Activated naive CD4-positive, alpha-beta T cell treated with anti-CD3 and anti-CD28 coated beads, Interleukin-2, amount 10 ng/mL, durations not matched to agents 7 days and 5 days (primary cell): ENCODE results near the gene CABP4.

Source experiments
- CTCF ChIA-PET: fragments of 350-600 bp; sonication (Branson Sonifier 250); formaldehyde crosslinking; loops from one replicate; lab custom pipeline; 2021; ENCODE audit warnings: antibody characterized with exemption; lab: Charles Lee
- DNase-seq: peaks from one replicate; pipeline ENCODE4 v3.0.0-alpha.2; 2020
- H3K27ac Mint-ChIP-seq: one replicate; pipeline ENCODE4 v1.8.0; 2021; ENCODE audit warnings: mild to moderate bottlenecking, moderate library complexity, mixed read lengths
- H3K27me3 Mint-ChIP-seq: one replicate; pipeline ENCODE4 v1.8.0; 2021; ENCODE audit warnings: mild to moderate bottlenecking, mixed read lengths
- H3K36me3 Mint-ChIP-seq: one replicate; pipeline ENCODE4 v1.8.0; 2021; ENCODE audit warnings: mixed read lengths
- H3K4me1 Mint-ChIP-seq: one replicate; pipeline ENCODE4 v1.8.0; 2021; ENCODE audit warnings: mixed read lengths
- H3K4me3 Mint-ChIP-seq: one replicate; pipeline ENCODE4 v1.8.0; 2021; ENCODE audit warnings: mild to moderate bottlenecking, moderate library complexity, mixed read lengths
- H3K9me3 Mint-ChIP-seq: one replicate; pipeline ENCODE4 v1.8.0; 2021; ENCODE audit warnings: mixed read lengths

Gene CABP4

GRCh38 chr11:67413266-67413849, 41.8 kb upstream of the CABP4 start:
- no peak for DNase-seq
- CTCF ChIA-PET = interaction anchor here (1.1 to 1.8 kb wide), 2 partner anchors 9 to 31 kb away, joined by 3 to 5 read pairs; partner anchors contain the start of gene TBC1D10C
- H3K9me3 Mint-ChIP-seq = no peaks in the 10 kb centered on the region
- H3K27ac Mint-ChIP-seq = peak overlapping the region; percentile 28
- H3K27me3 Mint-ChIP-seq = peaks cover 39% of the 10 kb centered on the region
- peaks cover 25% of the 10 kb centered on the region for H3K36me3 Mint-ChIP-seq
- H3K4me1 Mint-ChIP-seq = peaks cover 82% of the 10 kb centered on the region
- no peak overlapping the region for H3K4me3 Mint-ChIP-seq

DNA sequence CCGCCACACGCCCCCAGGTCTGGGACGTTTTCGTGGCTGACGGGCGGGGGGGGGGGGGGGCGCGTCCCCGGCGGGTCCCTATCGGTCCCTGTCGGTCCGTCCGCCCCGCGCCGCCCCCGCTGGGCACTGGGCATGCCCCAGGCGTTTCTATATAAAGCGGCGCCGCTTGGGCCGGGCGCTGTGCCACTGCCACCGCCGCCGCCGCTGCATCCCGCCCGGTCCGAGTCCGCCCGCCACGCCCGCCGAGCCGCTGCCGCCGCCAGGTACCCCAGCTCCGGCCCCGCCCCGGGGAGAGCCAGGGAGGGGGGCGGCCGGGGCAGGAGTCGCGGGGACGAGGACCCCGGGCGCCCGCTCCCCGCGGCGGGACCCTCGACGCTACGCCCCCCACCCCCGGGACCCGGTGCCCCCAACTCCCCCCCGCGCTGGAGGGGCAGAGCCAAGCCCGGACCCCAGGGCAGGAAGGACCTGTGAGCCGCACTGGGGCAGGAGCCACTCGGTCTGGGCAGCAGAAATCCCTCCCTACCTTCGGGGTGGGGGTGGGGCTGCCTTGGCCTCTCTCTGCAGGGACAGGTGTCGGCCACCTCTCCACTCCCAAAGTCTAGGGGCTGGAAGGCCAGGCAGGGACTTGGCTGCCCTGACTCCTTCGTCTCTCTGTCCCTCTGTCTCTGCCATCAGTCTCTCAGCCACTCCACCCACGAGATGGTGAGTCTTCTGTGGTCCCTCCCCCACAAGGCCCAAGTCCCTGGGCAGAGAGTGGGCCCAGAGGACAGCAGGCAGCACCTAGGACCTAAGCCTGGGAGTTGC, 39.5 kb upstream of the CABP4 start, which contains the start of gene CARNS1:
CARNS1 (plus strand) TSS at position 178 of the 804 bp plus-strand sequence; CDS start at position 700, 522 bp downstream.
- Mint-ChIP-seq H3K27ac (peak within 1 kb of the TSS; percentile 88), H3K4me1 (peaks cover 82% of the 10 kb centered on the region), H3K9me3 (no peaks in the 10 kb centered on the region), H3K27me3 (peaks cover 54% of the 10 kb centered on the region), H3K36me3 (peaks cover 7% of the 10 kb centered on the region), H3K4me3 (peak within 1 kb of the TSS; percentile 59)
- CTCF ChIA-PET = no interaction called here
- DNase-seq = no peak

DNA sequence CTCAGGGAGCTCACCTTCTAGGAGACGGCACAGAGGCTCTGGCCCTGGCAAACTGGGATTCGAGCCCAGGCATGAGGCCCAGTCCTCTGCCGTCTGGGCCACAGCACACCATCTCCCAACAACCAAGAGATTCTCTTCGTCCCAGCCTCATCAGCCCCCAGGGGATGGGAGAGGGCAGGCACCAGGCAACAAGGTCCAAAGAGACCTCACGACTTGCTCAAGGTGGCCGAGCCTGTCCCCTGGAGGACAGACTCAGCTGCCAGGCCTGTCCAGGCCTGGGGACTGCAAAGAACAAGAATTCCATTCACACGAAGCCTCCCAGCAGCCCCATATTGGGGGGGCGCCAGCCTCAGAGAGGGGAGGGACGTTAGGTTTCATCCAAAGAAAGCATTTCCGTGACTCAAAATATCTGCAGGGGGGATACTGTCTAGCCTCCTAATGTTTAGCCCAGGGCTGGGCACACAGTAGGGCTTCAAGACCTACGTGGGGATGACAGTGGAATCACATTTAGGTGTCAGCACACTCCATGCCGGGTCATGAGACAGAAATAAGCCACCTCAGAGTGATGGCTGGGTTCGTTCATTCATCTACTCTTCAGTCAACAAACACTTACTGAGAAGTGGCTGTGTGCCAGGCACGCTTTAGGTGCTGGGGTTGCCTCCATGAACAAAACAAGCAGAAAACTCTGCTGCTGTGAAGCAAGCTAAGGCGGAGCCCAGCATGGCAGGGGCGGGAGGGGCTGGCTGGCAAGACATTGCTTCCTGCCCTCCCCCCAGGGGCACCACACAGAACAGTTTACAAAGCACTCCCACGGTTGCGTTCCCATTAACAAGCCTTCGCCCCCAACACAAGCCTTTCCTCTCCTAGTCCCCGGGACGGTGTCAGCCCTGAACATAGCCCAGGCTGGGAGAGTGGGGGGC, 38.5 kb upstream of the CABP4 start:
- CTCF ChIA-PET = no interaction called here
- DNase-seq = peak; percentile 75
- Mint-ChIP-seq H3K27ac (peak overlapping the region; percentile 88), H3K4me1 (peaks cover 77% of the 10 kb centered on the region), H3K9me3 (no peaks in the 10 kb centered on the region), H3K4me3 (peak overlapping the region; percentile 58), H3K27me3 (peaks cover 57% of the 10 kb centered on the region), H3K36me3 (peaks cover 4% of the 10 kb centered on the region)

GRCh38 chr11:67417425-67417824, 37.7 kb upstream of the CABP4 start:
- Mint-ChIP-seq H3K9me3 (no peaks in the 10 kb centered on the region), H3K4me1 (peaks cover 69% of the 10 kb centered on the region), H3K4me3 (no peak overlapping the region), H3K27me3 (peaks cover 57% of the 10 kb centered on the region), H3K36me3 (peaks cover 4% of the 10 kb centered on the region), H3K27ac (no peak overlapping the region)
- CTCF ChIA-PET = interaction anchor here (1.1 kb wide), 1 partner anchor 16 kb away, joined by 6 read pairs; the partner anchor contains the start of gene PPP1CA
- DNase-seq = no peak

DNA sequence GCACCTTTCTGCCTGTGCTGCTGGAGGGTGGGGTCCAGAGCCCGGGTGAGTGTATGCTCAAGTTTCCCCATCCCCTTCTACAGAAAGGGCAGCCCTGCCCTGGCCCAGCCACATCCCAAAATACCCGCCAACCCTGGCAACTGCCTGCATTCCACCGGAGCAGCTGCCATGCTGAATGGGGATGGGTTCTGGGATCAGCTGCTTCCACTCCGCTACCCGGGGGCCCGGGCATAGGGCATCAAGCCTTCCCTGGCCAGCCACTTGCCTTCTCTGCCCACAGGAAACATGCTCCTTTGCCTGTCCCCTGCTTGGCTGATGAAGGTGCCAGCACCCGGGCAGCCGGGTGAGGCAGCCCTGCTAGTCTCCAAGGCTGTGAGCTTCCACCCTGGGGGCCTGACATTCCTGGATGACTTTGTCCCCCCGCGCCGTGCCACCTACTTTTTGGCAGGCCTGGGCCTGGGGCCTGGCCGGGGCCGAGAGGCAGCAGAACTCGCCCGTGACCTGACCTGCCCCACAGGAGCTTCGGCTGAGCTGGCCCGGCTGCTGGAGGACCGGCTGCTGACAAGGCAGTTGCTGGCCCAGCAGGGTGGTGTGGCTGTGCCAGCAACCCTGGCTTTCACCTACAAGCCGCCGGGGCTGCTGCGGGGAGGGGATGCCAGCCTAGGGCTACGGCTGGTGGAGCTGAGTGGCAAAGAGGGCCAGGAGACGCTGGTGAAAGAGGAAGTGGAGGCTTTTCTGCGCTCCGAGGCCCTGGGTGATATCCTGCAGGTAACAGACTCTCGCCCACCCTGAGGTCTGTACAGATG, 36.5 kb upstream of the CABP4 start:
- no peaks in the 10 kb centered on the region for H3K9me3 Mint-ChIP-seq
- H3K27ac Mint-ChIP-seq = peak overlapping the region; percentile 65
- CTCF ChIA-PET = interaction anchor here (1.1 to 2.4 kb wide), 3 partner anchors 10 to 17 kb away, joined by 3 to 9 read pairs (median 6); partner anchors contain the start of gene PPP1CA
- no peaks in the 10 kb centered on the region for H3K36me3 Mint-ChIP-seq
- no peak for DNase-seq
- H3K4me3 Mint-ChIP-seq = peak overlapping the region; percentile 60
- peaks cover 64% of the 10 kb centered on the region for H3K4me1 Mint-ChIP-seq
- peaks cover 50% of the 10 kb centered on the region for H3K27me3 Mint-ChIP-seq

DNA sequence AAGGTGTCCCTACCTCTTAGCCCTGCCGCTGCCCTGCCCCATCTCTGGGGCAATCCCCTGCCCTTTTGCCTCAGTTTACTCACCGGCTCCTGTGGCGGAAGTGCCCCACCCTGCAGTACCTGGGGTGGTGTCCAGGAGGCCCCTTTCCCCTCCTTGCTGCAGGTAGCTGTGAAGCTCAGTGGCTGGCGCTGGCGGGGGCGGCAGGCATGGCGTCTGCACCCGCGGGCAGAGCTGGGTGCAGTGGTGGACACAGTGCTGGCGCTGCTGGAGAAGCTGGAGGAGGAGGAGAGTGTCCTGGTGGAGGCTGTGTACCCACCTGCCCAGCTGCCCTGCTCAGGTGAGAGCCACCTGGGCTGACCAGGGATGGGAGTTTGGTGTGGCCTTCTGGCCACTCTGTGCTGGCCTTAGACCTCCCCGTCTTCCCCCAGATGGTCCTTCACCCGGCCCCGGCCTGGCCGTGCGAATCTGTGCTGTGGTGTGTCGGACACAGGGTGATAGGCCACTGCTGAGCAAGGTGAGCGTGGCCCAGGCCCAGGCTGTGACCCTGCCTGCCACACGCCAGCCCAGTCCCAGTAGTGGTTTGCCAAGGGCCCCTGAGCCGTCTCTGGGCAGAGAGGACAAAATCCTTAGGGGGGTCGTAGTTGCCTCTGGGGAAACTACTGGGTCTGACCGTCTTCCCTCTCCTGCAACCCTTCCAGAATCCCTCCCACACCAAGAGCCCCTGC, 35.7 kb upstream of the CABP4 start:
- H3K27me3 Mint-ChIP-seq = peaks cover 43% of the 10 kb centered on the region
- H3K4me3 Mint-ChIP-seq = peak overlapping the region; percentile 76
- peak overlapping the region; percentile 65 for H3K27ac Mint-ChIP-seq
- H3K4me1 Mint-ChIP-seq = peaks cover 62% of the 10 kb centered on the region
- CTCF ChIA-PET = interaction anchor here (1.1 to 2.4 kb wide), 3 partner anchors 11 to 19 kb away, joined by 3 to 9 read pairs (median 6); partner anchors contain the start of genes PPP1CA and PTPRCAP
- H3K36me3 Mint-ChIP-seq = no peaks in the 10 kb centered on the region
- H3K9me3 Mint-ChIP-seq = no peaks in the 10 kb centered on the region
- DNase-seq = no peak

- H3K36me3 Mint-ChIP-seq = no peaks in the 10 kb centered on the region
- CTCF ChIA-PET = interaction anchor here (1.6 to 2.4 kb wide), 2 partner anchors 18 to 19 kb away, joined by 6 to 9 read pairs; partner anchors contain the start of genes PPP1CA and PTPRCAP
- no peaks in the 10 kb centered on the region for H3K9me3 Mint-ChIP-seq
- peaks cover 36% of the 10 kb centered on the region for H3K27me3 Mint-ChIP-seq
- no peak for DNase-seq
- H3K4me3 Mint-ChIP-seq = peak overlapping the region; percentile 76
- peak overlapping the region; percentile 56 for H3K27ac Mint-ChIP-seq
- peaks cover 65% of the 10 kb centered on the region for H3K4me1 Mint-ChIP-seq
Observed at GRCh38 chr11:67420147-67420645, 35.0 kb upstream of the CABP4 start.

GRCh38 chr11:67420646-67421429, 34.3 kb upstream of the CABP4 start:
- Mint-ChIP-seq H3K9me3 (no peaks in the 10 kb centered on the region), H3K27ac (peak overlapping the region; percentile 77), H3K36me3 (no peaks in the 10 kb centered on the region), H3K4me1 (peaks cover 67% of the 10 kb centered on the region), H3K4me3 (peak overlapping the region; percentile 76), H3K27me3 (peaks cover 34% of the 10 kb centered on the region)
- CTCF ChIA-PET = interaction anchor here (1.6 to 2.4 kb wide), 2 partner anchors 17 to 19 kb away, joined by 6 to 9 read pairs; partner anchors contain the start of genes PPP1CA and PTPRCAP
- peak; percentile 98 for DNase-seq

- Mint-ChIP-seq H3K9me3 (no peaks in the 10 kb centered on the region), H3K4me3 (peak overlapping the region; percentile 62), H3K36me3 (no peaks in the 10 kb centered on the region), H3K4me1 (peaks cover 64% of the 10 kb centered on the region), H3K27ac (peak overlapping the region; percentile 77), H3K27me3 (peaks cover 27% of the 10 kb centered on the region)
- CTCF ChIA-PET = interaction anchor here (2.4 kb wide), 1 partner anchor 20 kb away, joined by 9 read pairs; the partner anchor contains the start of gene PPP1CA
- no peak for DNase-seq
Observed at GRCh38 chr11:67421430-67422031, 33.6 kb upstream of the CABP4 start.

- Mint-ChIP-seq H3K27ac (no peak overlapping the region), H3K36me3 (no peaks in the 10 kb centered on the region), H3K4me3 (no peak overlapping the region), H3K4me1 (peaks cover 65% of the 10 kb centered on the region), H3K9me3 (no peaks in the 10 kb centered on the region), H3K27me3 (peaks cover 23% of the 10 kb centered on the region)
- CTCF ChIA-PET = interaction anchor here (0.6 kb wide), 1 partner anchor 781 kb away, joined by 3 read pairs; no protein-coding TSS in a partner anchor
- no peak for DNase-seq
Observed at GRCh38 chr11:67422891-67423290, 32.3 kb upstream of the CABP4 start.

- Mint-ChIP-seq H3K36me3 (no peaks in the 10 kb centered on the region), H3K4me1 (peaks cover 63% of the 10 kb centered on the region), H3K4me3 (no peak overlapping the region), H3K27ac (no peak overlapping the region), H3K9me3 (no peaks in the 10 kb centered on the region), H3K27me3 (peaks cover 21% of the 10 kb centered on the region)
- CTCF ChIA-PET = interaction anchor here (0.6 kb wide), 1 partner anchor 781 kb away, joined by 3 read pairs; no protein-coding TSS in a partner anchor
- no peak for DNase-seq
Observed at GRCh38 chr11:67423466-67423865, 31.7 kb upstream of the CABP4 start.
